Lung (tissue), 12 donors: ENCODE measurements around the gene CCDC146. TPM values are rescaled to one million over a fixed set of nuclear protein-coding genes. Genes with fewer than 3 reads are reported as not detected.
"Not testable (repeated sequence)": the region's sequence is repeated elsewhere in the genome, so short reads cannot be mapped to it uniquely, and the experiment has no call there.

Source experiments
- ATAC-seq: fragments of 200-7000 bp; cut with Tn5 transposase; one replicate; pipeline ENCODE4 v1.9.1; 2020; ENCODE audit warnings: moderate number of reproducible peaks; ENCODE audit not compliant: insufficient read depth, low FRiP score
- DNase-seq, 3 donors: peaks; one replicate each; pipeline ENCODE4 v3.0.0-alpha.2; 2013 to 2017
- H3K27ac ChIP-seq, 2 donors: one replicate each; pipeline ENCODE4 v1.5.1; 2013; ENCODE audit warnings: mild to moderate bottlenecking in 2 of 2, moderate library complexity in 2 of 2, control low read depth in 1 of 2, inconsistent platforms in 1 of 2, low read depth in 1 of 2, low read length in 1 of 2
- H3K27me3 ChIP-seq, 3 donors: one replicate each; pipeline ENCODE4 v1.5.1; 2013; ENCODE audit warnings: low read length in 2 of 3; ENCODE audit not compliant: control insufficient read depth in 3 of 3, insufficient read depth in 3 of 3
- H3K36me3 ChIP-seq, 4 donors: one replicate each; pipeline ENCODE4 v1.5.1; 2013; ENCODE audit warnings: low read length in 4 of 4, mild to moderate bottlenecking in 1 of 4, moderate library complexity in 1 of 4; ENCODE audit not compliant: control insufficient read depth in 4 of 4, insufficient read depth in 4 of 4
- H3K4me1 ChIP-seq, 5 donors: one replicate each; pipeline ENCODE4 v1.5.1; 2013; ENCODE audit warnings: low read length in 5 of 5, mild to moderate bottlenecking in 2 of 5, moderate library complexity in 1 of 5; ENCODE audit not compliant: control insufficient read depth in 5 of 5, insufficient read depth in 5 of 5
- H3K4me3 ChIP-seq: one replicate; pipeline ENCODE4 v1.5.1; 2013; ENCODE audit warnings: mild to moderate bottlenecking, control low read depth, moderate library complexity
- H3K9ac ChIP-seq, 2 donors: one replicate each; pipeline ENCODE4 v1.5.1; 2013; ENCODE audit warnings: low read length in 2 of 2, control low read depth in 1 of 2; ENCODE audit not compliant: insufficient read depth in 1 of 2
- H3K9me3 ChIP-seq, 4 donors: one replicate each; pipeline ENCODE4 v1.5.1; 2013; ENCODE audit warnings: low read length in 3 of 4, mild to moderate bottlenecking in 1 of 4, moderate library complexity in 1 of 4; ENCODE audit not compliant: control insufficient read depth in 4 of 4, insufficient read depth in 3 of 4
- CTCF ChIP-seq: IDR thresholded peaks from 2 replicates; pipeline ENCODE4 v1.5.1; 2012; ENCODE audit warnings: mild to moderate bottlenecking; ENCODE audit errors: control extremely low read depth, extremely low read depth
- WGBS, 2 donors: extraction: QIAGEN DNeasy Blood & Tissue Kit; methylation state at CpG; one replicate each; pipeline ENCODE4 v1.1.7; 2013; 5-methylcytosine and 5-hydroxymethylcytosine counted together
- polyA plus RNA-seq, 2 donors: library from polyadenylated mRNA; stranded (reverse); fragments of 200-250 nt; gene quantifications; one replicate each; pipeline ENCODE4 v1.2.1, GENCODE V29; 2013
- total RNA-seq, 2 donors: library from RNA; depleted of rRNA in 1 of 2; stranded (reverse); fragments of >200 nt in 1 of 2; gene quantifications; one replicate each; pipeline ENCODE4 v1.2.1, GENCODE V29; 2014 to 2021
- donor health status: control.
- donor health status: control.
- donor health status: Bipolar disorder and iron deficiency.
- donor health status: healthy.
- donor health status: DM: yes; HTN: yes; CAD: no.

CCDC146 gene
- total and polyA plus RNA-seq, 4 donors = 8.4 to 29.6 (median 17.4) TPM

DNA sequence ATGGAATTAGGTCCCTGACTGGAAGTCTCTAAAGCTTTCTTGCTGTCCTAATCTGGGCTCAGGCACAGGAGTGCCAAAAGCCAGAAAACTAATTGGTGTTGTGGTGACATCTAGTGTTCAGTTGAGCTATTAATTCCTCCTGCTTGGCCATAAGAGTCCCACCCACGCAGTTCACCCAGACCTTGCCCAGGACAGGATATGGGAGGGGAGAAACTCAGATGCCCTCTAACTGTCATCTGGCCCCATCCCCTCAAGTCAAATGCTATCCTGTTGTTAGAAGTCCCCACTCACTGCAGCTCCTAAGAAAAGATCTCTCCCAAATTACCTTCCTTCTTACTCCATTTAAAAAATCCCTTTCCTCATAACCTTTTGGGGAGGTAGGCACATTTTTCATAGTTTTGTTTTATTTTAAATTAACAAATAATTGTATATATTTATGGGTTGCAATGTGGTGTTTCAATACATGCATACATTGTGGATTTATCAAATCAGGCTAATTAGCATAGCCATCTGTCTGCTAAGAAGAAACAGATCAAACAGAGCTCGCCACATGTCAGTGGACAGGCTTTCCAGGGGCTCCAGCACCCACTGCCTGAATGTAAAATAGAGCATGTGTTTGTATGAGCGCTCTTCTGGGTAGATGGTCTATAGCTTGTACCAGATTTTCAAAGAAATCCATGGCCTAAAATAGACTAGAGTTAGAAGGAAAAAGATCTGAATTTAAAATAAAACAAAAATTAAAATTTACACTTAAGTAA lies 209.7 kb downstream of the CCDC146 start:
- H3K9me3 ChIP-seq = no peaks in the 10 kb centered on the region
- H3K36me3 ChIP-seq = no peaks in the 10 kb centered on the region
- no peak overlapping the region for H3K4me3 ChIP-seq
- peak; percentile 66 for TF ChIP-seq CTCF
- no peak overlapping the region for H3K9ac ChIP-seq
- DNase-seq (peak; percentile 73 to 93 (median 89)), ATAC-seq (peak; percentile 82)
- no peaks in the 10 kb centered on the region for H3K27me3 ChIP-seq
- H3K27ac ChIP-seq = no peak overlapping the region
- WGBS, 2 donors = 63 to 64% methylated on average over 3 of the region's 3 CpGs
- peaks cover 0 to 12% (median 3%) of the 10 kb centered on the region in 5 donors for H3K4me1 ChIP-seq

- H3K27me3 ChIP-seq, ATAC-seq, H3K9ac ChIP-seq, H3K4me1 ChIP-seq, H3K4me3 ChIP-seq, H3K9me3 ChIP-seq, H3K36me3 ChIP-seq, DNase-seq, H3K27ac ChIP-seq: not testable (repeated sequence)
- 92 to 99% methylated on average over 2 of the region's 2 CpGs for WGBS, 2 donors
These were observed 211.6 kb downstream of the CCDC146 start for GRCh38 chr7:77334039-77334438.

DNA sequence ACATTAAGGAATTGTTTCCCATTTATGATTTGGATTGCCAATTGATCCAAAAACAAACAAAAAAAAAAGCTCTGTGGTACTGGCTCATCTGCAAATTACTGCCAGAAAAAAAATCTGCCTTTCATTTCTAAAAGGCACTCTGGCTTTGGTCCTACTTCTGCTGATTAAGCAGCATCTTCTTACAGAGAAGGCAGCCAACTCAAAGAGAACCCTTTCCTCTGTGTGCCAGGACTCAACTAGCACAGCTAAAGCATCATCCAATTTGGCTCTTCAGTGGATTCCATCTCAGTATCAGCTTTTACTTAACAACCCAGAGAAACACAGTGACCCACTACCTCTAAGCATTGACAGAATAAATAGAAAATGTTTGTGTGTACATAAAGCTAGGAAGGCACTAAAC lies 213.2 kb downstream of the CCDC146 start:
- H3K9ac ChIP-seq = no peak overlapping the region
- no peak for TF ChIP-seq CTCF
- peaks cover 0 to 7% (median 0%) of the 10 kb centered on the region in 5 donors for H3K4me1 ChIP-seq
- no peak overlapping the region for H3K27ac ChIP-seq
- H3K27me3 ChIP-seq = no peaks in the 10 kb centered on the region
- H3K9me3 ChIP-seq = no peaks in the 10 kb centered on the region
- no peak overlapping the region for H3K4me3 ChIP-seq
- H3K36me3 ChIP-seq = no peaks in the 10 kb centered on the region
- ATAC-seq (no peak), DNase-seq (no peak)

DNA sequence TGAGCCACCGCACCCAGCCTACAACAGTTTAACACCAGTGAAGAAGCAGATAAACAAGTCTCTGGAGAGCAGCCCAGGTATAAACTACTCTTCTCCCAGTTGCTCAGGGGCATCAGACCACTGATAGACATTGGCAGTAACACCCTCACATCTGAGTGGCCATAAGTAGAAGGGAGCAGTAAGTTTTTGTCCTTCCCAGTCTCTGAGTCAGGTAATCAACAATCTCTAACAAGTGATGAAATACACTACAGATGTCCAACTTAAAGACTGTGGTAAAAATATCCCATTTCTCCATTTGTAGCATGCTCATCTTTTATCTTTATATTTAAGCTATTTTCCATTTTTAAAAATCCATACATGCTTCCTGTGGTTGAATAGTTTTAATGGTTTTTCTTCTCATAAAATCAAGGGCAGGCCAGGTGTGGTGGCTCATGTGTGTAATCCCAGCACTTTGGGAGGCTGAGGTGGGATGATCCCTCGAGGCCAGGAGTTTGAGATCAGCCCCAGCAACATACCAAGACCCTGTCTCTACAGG lies 215.1 kb downstream of the CCDC146 start:
- 85 to 88% methylated on average over 2 of the region's 2 CpGs for WGBS, 2 donors
- Histone ChIP-seq H3K4me3 (no peak overlapping the region), H3K9ac (no peak overlapping the region), H3K9me3 (no peaks in the 10 kb centered on the region), H3K4me1 (peaks cover 0 to 7% (median 0%) of the 10 kb centered on the region in 5 donors), H3K27ac (peak overlapping the region in 1 of 2 donors; percentile 53), H3K36me3 (no peaks in the 10 kb centered on the region), H3K27me3 (no peaks in the 10 kb centered on the region)
- TF ChIP-seq CTCF = no peak
- DNase-seq = no peak
- ATAC-seq = no peak
